Measurements from ENCODE around the gene INTS12. TPM values are rescaled to one million over a fixed set of nuclear protein-coding genes. Genes with fewer than 3 reads are reported as not detected.

INTS12 gene
- total and polyA plus RNA-seq, 10 of the 15 experiments (the other 5 are each of a cell fraction or from before 2014, with no cell fraction given): 24.2 to 52.4 (median 37.3) TPM

DNA sequence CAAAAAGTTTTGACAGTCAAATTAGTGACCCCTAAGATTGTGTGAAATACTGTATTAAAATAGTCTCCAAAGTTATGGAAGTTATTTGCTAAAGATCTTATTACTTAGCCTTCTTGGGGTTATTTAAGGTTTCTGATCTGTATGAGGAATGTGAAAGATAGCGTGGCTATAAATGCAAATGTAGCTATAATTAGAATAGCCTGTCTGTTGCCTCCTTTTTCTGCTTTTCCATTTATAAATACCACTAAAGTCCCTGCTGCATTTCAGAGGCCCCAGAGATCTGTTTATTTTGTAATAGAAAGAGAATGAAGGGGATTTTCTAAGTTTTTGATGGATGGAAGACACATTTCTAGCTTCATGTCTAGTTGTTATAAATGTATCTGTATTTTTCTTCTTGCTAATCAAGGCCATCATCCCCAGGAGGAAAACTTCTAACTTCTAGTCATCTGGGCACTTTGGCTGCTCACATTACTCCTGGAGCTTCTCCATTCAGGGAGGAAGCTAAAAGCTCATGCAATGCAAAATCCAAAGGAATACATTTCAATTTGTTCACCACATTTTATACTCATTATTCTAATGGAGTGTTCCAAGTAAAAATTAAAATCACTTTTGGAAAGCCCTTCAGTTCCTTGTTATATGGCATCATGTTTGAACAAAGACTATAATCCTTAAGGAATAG, 73.9 kb downstream of the INTS12 start:
- FAIRE-seq (no peak), DNase-seq (ENCODE audit: low read depth, low spot score) (no peak), ATAC-seq (no peak; the same call in 2 of the 3 replicates)
- H4K20me1 ChIP-seq (ENCODE audit: control insufficient read depth, insufficient read depth): no peaks in the 10 kb centered on the region
- ChIA-PET POLR2A (interaction anchor here (1.0 kb wide), 1 partner anchor 25 kb away, joined by 4 read pairs; no protein-coding TSS in a partner anchor), SMC1A (ENCODE audit: uncharacterized antibody, unreplicated experiment) (interaction anchor here (1.1 to 10.6 kb wide), 7 partner anchors 11 to 80 kb away, joined by 3 to 130 read pairs (median 5); no protein-coding TSS in a partner anchor), RAD21 (ENCODE audit: unreplicated experiment) (interaction anchor here (1.2 to 4.2 kb wide), 4 partner anchors 10 to 80 kb away, joined by 3 to 22 read pairs (median 4); no protein-coding TSS in a partner anchor), CTCF (interaction anchor here (1.1 to 5.4 kb wide), 5 partner anchors 24 to 114 kb away, joined by 3 to 32 read pairs (median 3); no protein-coding TSS in a partner anchor)
- no TSS peak for BruUV-seq (replicated peaks)
- TF ChIP-seq KAT2A (conservative IDR thresholded peaks at IDR 0.05; ENCODE audit: control insufficient read depth, low read depth, low read length) (no peak), FOXM1 (IDR thresholded peaks at IDR 0.05; ENCODE audit: low read depth, low read length) (peak; percentile 45; the same call in 1 of the 2 replicates), EP300 (IDR thresholded peaks at IDR 0.05; ENCODE audit: borderline replicate concordance in 1 of 2, control insufficient read depth in 1 of 2, low read depth in 2 of 2, low read length in 2 of 2) (peak in 1 of 2 experiments; percentile 43; a peak in 1 of 4 replicates), FOXK2 (IDR thresholded peaks at IDR 0.05) (no peak), SIN3A (IDR thresholded peaks at IDR 0.05; ENCODE audit: low read depth, low read length) (no peak), IKZF1 (conservative IDR thresholded peaks at IDR 0.05) (no peak), RUNX3 (IDR thresholded peaks at IDR 0.05; ENCODE audit: low read length) (peak; percentile 48; the same call in 1 of the 2 replicates), MEF2A (IDR thresholded peaks at IDR 0.05; ENCODE audit: insufficient read depth, low read depth, low read length) (peak; percentile 96), YBX1 (IDR thresholded peaks at IDR 0.05) (no peak), ASH2L (IDR thresholded peaks at IDR 0.05; ENCODE audit: borderline replicate concordance, low read depth) (no peak), SP1 (IDR thresholded peaks at IDR 0.05; ENCODE audit: low read depth, low read length) (no peak), KLF5 (IDR thresholded peaks at IDR 0.05; ENCODE audit: partially characterized antibody) (no peak), ZBED1 (IDR thresholded peaks at IDR 0.05; ENCODE audit: borderline replicate concordance) (no peak), MEF2B (IDR thresholded peaks at IDR 0.05; ENCODE audit: partially characterized antibody, poor library complexity, severe bottlenecking) (peak; percentile 34), SMAD1 (IDR thresholded peaks at IDR 0.05; ENCODE audit: low read depth, partially characterized antibody) (no peak), NFIC (IDR thresholded peaks at IDR 0.05; ENCODE audit: low read depth, low read length) (peak; percentile 77)
- TF ChIP-seq, protein P1, sequence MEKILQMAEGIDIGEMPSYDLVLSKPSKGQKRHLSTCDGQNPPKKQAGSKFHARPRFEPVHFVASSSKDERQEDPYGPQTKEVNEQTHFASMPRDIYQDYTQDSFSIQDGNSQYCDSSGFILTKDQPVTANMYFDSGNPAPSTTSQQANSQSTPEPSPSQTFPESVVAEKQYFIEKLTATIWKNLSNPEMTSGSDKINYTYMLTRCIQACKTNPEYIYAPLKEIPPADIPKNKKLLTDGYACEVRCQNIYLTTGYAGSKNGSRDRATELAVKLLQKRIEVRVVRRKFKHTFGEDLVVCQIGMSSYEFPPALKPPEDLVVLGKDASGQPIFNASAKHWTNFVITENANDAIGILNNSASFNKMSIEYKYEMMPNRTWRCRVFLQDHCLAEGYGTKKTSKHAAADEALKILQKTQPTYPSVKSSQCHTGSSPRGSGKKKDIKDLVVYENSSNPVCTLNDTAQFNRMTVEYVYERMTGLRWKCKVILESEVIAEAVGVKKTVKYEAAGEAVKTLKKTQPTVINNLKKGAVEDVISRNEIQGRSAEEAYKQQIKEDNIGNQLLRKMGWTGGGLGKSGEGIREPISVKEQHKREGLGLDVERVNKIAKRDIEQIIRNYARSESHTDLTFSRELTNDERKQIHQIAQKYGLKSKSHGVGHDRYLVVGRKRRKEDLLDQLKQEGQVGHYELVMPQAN (conservative IDR thresholded peaks at IDR 0.05): no peak
- in situ Hi-C loops (cut with MboI): no loop called here
- H3K27ac ChIP-seq (ENCODE audit: control insufficient read depth, insufficient read depth): peak overlapping the region; percentile 4; the same call in 1 of the 2 replicates
- H3K9ac ChIP-seq (ENCODE audit: control insufficient read depth, insufficient read depth, low read length): no peak overlapping the region
- peak overlapping the region; percentile 48 for H2AFZ ChIP-seq (ENCODE audit: control insufficient read depth, low read depth, low read length)
- H3K27me3 ChIP-seq (replicated peaks in 1 of 2; ENCODE audit: control insufficient read depth in 2 of 2, insufficient read depth in 2 of 2, low read length in 1 of 2): no peaks in the 10 kb centered on the region
- H3K36me3 ChIP-seq (ENCODE audit: control insufficient read depth in 2 of 2, insufficient read depth in 2 of 2, low read length in 1 of 2): no peaks in the 10 kb centered on the region
- H3K79me2 ChIP-seq (ENCODE audit: control insufficient read depth, insufficient read depth, low read length): no peaks in the 10 kb centered on the region
- 0% methylated on average over 1 of the region's 1 CpG for WGBS (ENCODE audit: insufficient coverage, insufficient replicate concordance, low lambda C conversion rate, missing lambda C conversion rate)
- H3K4me1 ChIP-seq (ENCODE audit: control insufficient read depth, insufficient read depth, low read length): peaks cover 15% of the 10 kb centered on the region
- H3K4me3 ChIP-seq: no peak overlapping the region
- intact Hi-C loops (cut with micrococcal nuclease; ENCODE audit: unreplicated experiment): loop anchor here (5.0 kb wide), 1 partner anchor 42 kb away; no protein-coding TSS in a partner anchor
- H3K9me3 ChIP-seq (replicated peaks; ENCODE audit: control insufficient read depth, insufficient read depth, low read length): no peaks in the 10 kb centered on the region
- peak overlapping the region; percentile 61; the same call in 1 of the 2 replicates for H3K4me2 ChIP-seq (ENCODE audit: control insufficient read depth, insufficient read depth)
